ENCODE results near the gene DACT3.

DACT3 gene

DNA sequence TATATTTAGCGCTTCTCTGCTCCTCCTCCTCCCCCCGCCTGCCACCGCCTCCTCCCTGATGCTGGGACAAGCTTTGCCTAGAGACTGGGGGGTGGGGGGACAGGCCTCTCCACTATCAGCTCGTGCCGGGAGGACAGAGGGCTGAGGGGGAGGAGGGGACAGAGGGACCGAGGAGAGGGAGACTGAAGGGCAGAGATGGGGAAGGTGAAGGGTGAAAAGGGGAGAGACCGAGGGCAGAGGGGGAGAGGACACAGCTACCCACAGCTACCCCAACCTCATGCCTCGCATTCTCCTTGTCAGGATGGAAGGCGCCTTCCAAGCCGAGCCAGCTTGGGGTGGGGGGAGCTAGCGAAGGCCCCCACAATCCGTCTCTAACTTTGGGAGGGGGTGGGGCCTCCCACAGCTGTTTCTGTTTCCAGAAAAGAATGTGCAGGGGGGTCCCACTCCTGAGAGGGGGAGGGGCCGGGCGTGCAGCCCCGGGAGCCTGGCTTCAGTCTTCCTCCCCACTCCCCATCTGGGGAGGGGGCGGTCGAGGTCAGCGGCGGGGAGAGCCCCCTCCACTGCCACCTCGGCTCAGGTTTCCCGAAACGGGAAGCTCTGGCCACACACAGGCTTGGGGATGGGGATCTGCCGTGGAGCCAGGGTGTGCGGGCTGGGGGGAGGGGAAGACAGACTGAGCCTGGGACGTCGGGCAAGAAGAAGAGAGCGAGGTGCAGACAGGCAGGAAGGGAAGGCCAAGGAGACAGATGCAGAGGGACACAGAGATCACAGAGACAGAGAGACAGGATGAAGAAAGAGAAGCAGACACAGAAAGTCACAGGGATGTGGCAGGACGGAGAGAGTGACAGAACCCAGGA is 1.6 kb downstream of the DACT3 start:
- ChIA-PET CTCF (no interaction called here), POLR2A (no interaction called here)
- TF ChIP-seq BHLHE40 (IDR thresholded peaks at IDR 0.05; ENCODE audit: borderline replicate concordance) = no peak
- TF ChIP-seq FOXM1 (IDR thresholded peaks at IDR 0.05; ENCODE audit: borderline replicate concordance) = no peak
- TF ChIP-seq ZNF384 (IDR thresholded peaks at IDR 0.05) = no peak
- no peak for TF ChIP-seq SUZ12 (IDR thresholded peaks at IDR 0.05)
- no peak for TF ChIP-seq FOXK2 (IDR thresholded peaks at IDR 0.05)
- TF ChIP-seq L3MBTL2 (conservative IDR thresholded peaks at IDR 0.05) = no peak
- no peak for DNase-seq (ENCODE audit: extremely low spot score)

- no peak for DNase-seq (ENCODE audit: extremely low spot score)
- CTCF ChIA-PET = interaction anchor here (0.6 kb wide), 1 partner anchor 17 kb away, joined by 3 read pairs; no protein-coding TSS in a partner anchor
- POLR2A ChIA-PET = no interaction called here
- TF ChIP-seq ELF4 (IDR thresholded peaks at IDR 0.05) (no peak), ARNT (IDR thresholded peaks at IDR 0.05) (no peak), FOXK2 (IDR thresholded peaks at IDR 0.05) (no peak), FOXM1 (IDR thresholded peaks at IDR 0.05; ENCODE audit: borderline replicate concordance) (no peak), ZNF384 (IDR thresholded peaks at IDR 0.05) (no peak), CTBP1 (IDR thresholded peaks at IDR 0.05; ENCODE audit: borderline replicate concordance) (no peak), SUZ12 (IDR thresholded peaks at IDR 0.05) (no peak), FOXA1 (IDR thresholded peaks at IDR 0.05) (no peak)
- TF ChIP-seq, protein P1, sequence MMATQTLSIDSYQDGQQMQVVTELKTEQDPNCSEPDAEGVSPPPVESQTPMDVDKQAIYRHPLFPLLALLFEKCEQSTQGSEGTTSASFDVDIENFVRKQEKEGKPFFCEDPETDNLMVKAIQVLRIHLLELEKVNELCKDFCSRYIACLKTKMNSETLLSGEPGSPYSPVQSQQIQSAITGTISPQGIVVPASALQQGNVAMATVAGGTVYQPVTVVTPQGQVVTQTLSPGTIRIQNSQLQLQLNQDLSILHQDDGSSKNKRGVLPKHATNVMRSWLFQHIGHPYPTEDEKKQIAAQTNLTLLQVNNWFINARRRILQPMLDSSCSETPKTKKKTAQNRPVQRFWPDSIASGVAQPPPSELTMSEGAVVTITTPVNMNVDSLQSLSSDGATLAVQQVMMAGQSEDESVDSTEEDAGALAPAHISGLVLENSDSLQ (IDR thresholded peaks at IDR 0.05) = no peak
Observed at GRCh38 chr19:46656541-46656940, 4.4 kb downstream of the DACT3 start.

- no peak for DNase-seq (ENCODE audit: extremely low spot score)
- ChIA-PET CTCF (no interaction called here), POLR2A (interaction anchor here (0.6 kb wide), 1 partner anchor 131 kb away, joined by 3 read pairs; no protein-coding TSS in a partner anchor)
Observed at GRCh38 chr19:46654621-46655152, 6.3 kb downstream of the DACT3 start.

GRCh38 chr19:46650445-46650844 is 10.5 kb downstream of the DACT3 start:
- ChIA-PET CTCF (no interaction called here), POLR2A (interaction anchor here (0.6 kb wide), 1 partner anchor 176 kb away, joined by 3 read pairs; no protein-coding TSS in a partner anchor)
- DNase-seq (ENCODE audit: extremely low spot score) = no peak
- TF ChIP-seq SP1 (IDR thresholded peaks at IDR 0.05) = no peak
- no peak for TF ChIP-seq TARDBP (IDR thresholded peaks at IDR 0.05)
- TF ChIP-seq ZNF384 (IDR thresholded peaks at IDR 0.05) = no peak
- TF ChIP-seq FOXA1 (IDR thresholded peaks at IDR 0.05) = no peak
- TF ChIP-seq ARNT (IDR thresholded peaks at IDR 0.05) = no peak
- TF ChIP-seq HDGF (IDR thresholded peaks at IDR 0.05; ENCODE audit: borderline replicate concordance) = no peak
- TF ChIP-seq SUZ12 (IDR thresholded peaks at IDR 0.05) = no peak
- TF ChIP-seq NFRKB (IDR thresholded peaks at IDR 0.05) = no peak

More at GRCh38 chr19:46654621-46655152, 6.3 kb downstream of the DACT3 start:
- TF ChIP-seq SUZ12 (IDR thresholded peaks at IDR 0.05) = no peak
- no peak for TF ChIP-seq ARNT (IDR thresholded peaks at IDR 0.05)
- no peak for TF ChIP-seq NFRKB (IDR thresholded peaks at IDR 0.05)
- TF ChIP-seq FOXA1 (IDR thresholded peaks at IDR 0.05) = no peak
- no peak for TF ChIP-seq CTBP1 (IDR thresholded peaks at IDR 0.05; ENCODE audit: borderline replicate concordance)
- no peak for TF ChIP-seq HDGF (IDR thresholded peaks at IDR 0.05; ENCODE audit: borderline replicate concordance)
- TF ChIP-seq LEF1 (IDR thresholded peaks at IDR 0.05; ENCODE audit: borderline replicate concordance) = no peak
- TF ChIP-seq TARDBP (IDR thresholded peaks at IDR 0.05) = no peak
- no peak for TF ChIP-seq L3MBTL2 (conservative IDR thresholded peaks at IDR 0.05)
- no peak for TF ChIP-seq ELF4 (IDR thresholded peaks at IDR 0.05)
- no peak for TF ChIP-seq SP1 (IDR thresholded peaks at IDR 0.05)

DNA sequence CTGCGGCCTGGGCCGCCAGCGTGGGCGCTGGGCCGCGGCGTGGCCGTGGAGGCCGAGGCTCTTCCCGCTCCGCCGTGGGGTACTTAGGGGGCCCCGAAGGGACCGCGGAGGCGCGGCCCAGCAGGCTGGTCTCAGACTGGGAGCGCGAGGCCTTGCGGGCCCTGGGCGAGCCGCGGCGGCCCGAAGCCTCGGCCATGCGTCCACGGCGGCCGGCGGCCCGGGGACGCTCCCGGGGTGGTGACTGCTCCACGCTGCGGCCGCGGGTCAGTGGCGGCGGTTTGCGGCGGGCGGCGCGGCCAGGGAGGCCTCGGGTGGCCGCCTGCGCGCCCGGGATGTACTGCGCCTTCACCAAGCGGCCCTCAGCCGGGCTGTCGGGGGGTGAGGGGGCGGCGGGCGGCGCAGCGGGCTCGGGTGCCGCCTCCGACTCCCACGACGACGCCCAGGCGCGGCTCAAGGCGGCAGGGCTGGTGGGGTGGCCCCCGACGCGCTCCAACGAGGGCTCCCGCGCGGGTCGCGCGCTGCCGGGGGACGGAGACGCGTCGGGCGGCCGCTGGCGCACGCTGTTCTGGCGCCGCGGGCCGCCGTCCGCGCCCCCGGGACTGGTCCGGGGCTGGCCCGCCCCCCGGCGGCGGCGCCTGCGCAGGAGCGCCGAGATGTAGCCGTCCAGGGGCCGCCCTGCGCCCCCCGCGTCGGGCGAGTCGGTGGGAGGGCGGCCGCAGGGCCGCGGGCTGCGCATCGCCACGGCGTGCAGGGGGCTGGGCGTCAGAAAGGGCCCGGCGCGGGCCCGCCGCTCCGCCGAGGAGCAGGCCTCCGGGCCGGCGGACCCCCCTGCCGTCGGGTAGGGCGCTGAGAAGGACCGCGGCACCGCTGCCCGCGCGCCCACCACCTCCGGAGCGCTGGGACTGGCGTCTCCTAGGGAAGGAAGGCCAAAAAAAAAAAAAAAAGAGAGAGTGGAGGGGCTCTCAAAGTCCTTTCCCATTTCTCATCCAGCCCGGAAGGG is 11.7 kb downstream of the DACT3 start:
- no peak for TF ChIP-seq CTBP1 (IDR thresholded peaks at IDR 0.05; ENCODE audit: borderline replicate concordance)
- TF ChIP-seq LEF1 (IDR thresholded peaks at IDR 0.05; ENCODE audit: borderline replicate concordance) = no peak
- no peak for TF ChIP-seq L3MBTL2 (conservative IDR thresholded peaks at IDR 0.05)
- no peak for TF ChIP-seq BHLHE40 (IDR thresholded peaks at IDR 0.05; ENCODE audit: borderline replicate concordance)
- no peak for TF ChIP-seq NFRKB (IDR thresholded peaks at IDR 0.05)
- no peak for TF ChIP-seq FOXM1 (IDR thresholded peaks at IDR 0.05; ENCODE audit: borderline replicate concordance)
- TF ChIP-seq, protein P1 (IDR thresholded peaks at IDR 0.05) = no peak
- no peak for TF ChIP-seq ZNF384 (IDR thresholded peaks at IDR 0.05)
- no peak for TF ChIP-seq FOXK2 (IDR thresholded peaks at IDR 0.05)
- no peak for TF ChIP-seq ARNT (IDR thresholded peaks at IDR 0.05)
- TF ChIP-seq TARDBP (IDR thresholded peaks at IDR 0.05) = no peak
- TF ChIP-seq FOXA1 (IDR thresholded peaks at IDR 0.05) = no peak
- TF ChIP-seq ELF4 (IDR thresholded peaks at IDR 0.05) = no peak
- no peak for DNase-seq (ENCODE audit: extremely low spot score)
- ChIA-PET CTCF (interaction anchor here (0.7 kb wide), 1 partner anchor 834 kb away, joined by 3 read pairs; no protein-coding TSS in a partner anchor), POLR2A (interaction anchor here (1.1 kb wide), 1 partner anchor 9 kb away, joined by 4 read pairs; no protein-coding TSS in a partner anchor)

Measured in HEK293T (cell line).